Measurements from ENCODE around the gene XPR1. TPM values are rescaled to one million over a fixed set of nuclear protein-coding genes. Genes with fewer than 3 reads are reported as not detected.
"Not testable (repeated sequence)": the region's sequence is repeated elsewhere in the genome, so short reads cannot be mapped to it uniquely, and the experiment has no call there.

Gene XPR1
- total RNA-seq, 1 donor from 2014 or later, result 24.7 TPM

- H3K4me1 Mint-ChIP-seq, result peaks cover 3% of the 10 kb centered on the region
- no peak overlapping the region for H3K27ac Mint-ChIP-seq
- H3K9me3 Mint-ChIP-seq, result no peaks in the 10 kb centered on the region
- intact Hi-C loops (cut with micrococcal nuclease), result no loop called here
- no peak for DNase-seq
- H3K27me3 Mint-ChIP-seq, result no peaks in the 10 kb centered on the region
- peaks cover 9% of the 10 kb centered on the region for H3K36me3 Mint-ChIP-seq (ENCODE audit: low read depth)
- no peak overlapping the region for H3K4me3 Mint-ChIP-seq
These were observed 210.2 kb downstream of the XPR1 start for GRCh38 chr1:180842052-180842451.

- Mint-ChIP-seq H3K27me3 (no peaks in the 10 kb centered on the region), H3K4me3 (no peak overlapping the region), H3K4me1 (peaks cover 3% of the 10 kb centered on the region), H3K27ac (no peak overlapping the region), H3K9me3 (no peaks in the 10 kb centered on the region), H3K36me3 (ENCODE audit: low read depth) (peaks cover 8% of the 10 kb centered on the region)
- DNase-seq, result no peak
- intact Hi-C loops (cut with micrococcal nuclease), result no loop called here
These were observed 210.9 kb downstream of the XPR1 start for GRCh38 chr1:180842491-180843275.

- Mint-ChIP-seq H3K9me3 (no peaks in the 10 kb centered on the region), H3K27me3 (no peaks in the 10 kb centered on the region), H3K4me1 (no peaks in the 10 kb centered on the region), H3K27ac (no peak overlapping the region), H3K4me3 (no peak overlapping the region), H3K36me3 (ENCODE audit: low read depth) (no peaks in the 10 kb centered on the region)
- intact Hi-C loops (cut with micrococcal nuclease), result no loop called here
- DNase-seq, result no peak
These were observed 213.5 kb downstream of the XPR1 start for GRCh38 chr1:180845352-180845751.

- Mint-ChIP-seq H3K27ac (no peak overlapping the region), H3K36me3 (ENCODE audit: low read depth) (peaks cover 7% of the 10 kb centered on the region)
These were observed 216.4 kb downstream of the XPR1 start for GRCh38 chr1:180848191-180848590.

GRCh38 chr1:180849031-180849775 lies 217.4 kb downstream of the XPR1 start:
- intact Hi-C loops (cut with micrococcal nuclease), result no loop called here
- H3K27me3 Mint-ChIP-seq, result no peaks in the 10 kb centered on the region
- peaks cover 12% of the 10 kb centered on the region for H3K4me1 Mint-ChIP-seq
- no peaks in the 10 kb centered on the region for H3K9me3 Mint-ChIP-seq
- peaks cover 10% of the 10 kb centered on the region for H3K36me3 Mint-ChIP-seq (ENCODE audit: low read depth)
- no peak for DNase-seq
- H3K27ac Mint-ChIP-seq, result no peak overlapping the region
- H3K4me3 Mint-ChIP-seq, result no peak overlapping the region

More at GRCh38 chr1:180848191-180848590, 216.4 kb downstream of the XPR1 start:
- peaks cover 10% of the 10 kb centered on the region for H3K4me1 Mint-ChIP-seq
- H3K9me3 Mint-ChIP-seq, result no peaks in the 10 kb centered on the region
- H3K27me3 Mint-ChIP-seq, result no peaks in the 10 kb centered on the region
- intact Hi-C loops (cut with micrococcal nuclease), result no loop called here
- DNase-seq, result no peak
- no peak overlapping the region for H3K4me3 Mint-ChIP-seq

- Mint-ChIP-seq H3K4me1 (peaks cover 12% of the 10 kb centered on the region), H3K9me3 (no peaks in the 10 kb centered on the region), H3K36me3 (ENCODE audit: low read depth) (peaks cover 11% of the 10 kb centered on the region), H3K27ac (no peak overlapping the region), H3K4me3 (no peak overlapping the region), H3K27me3 (no peaks in the 10 kb centered on the region)
- intact Hi-C loops (cut with micrococcal nuclease), result no loop called here
- no peak for DNase-seq
These were observed 220.4 kb downstream of the XPR1 start for GRCh38 chr1:180851995-180852887.

- H3K27ac Mint-ChIP-seq, result no peak overlapping the region
- intact Hi-C loops (cut with micrococcal nuclease), result no loop called here
- peaks cover 12% of the 10 kb centered on the region for H3K4me1 Mint-ChIP-seq
- H3K27me3 Mint-ChIP-seq, result no peaks in the 10 kb centered on the region
- DNase-seq, result no peak
- H3K9me3 Mint-ChIP-seq, result no peaks in the 10 kb centered on the region
- H3K36me3 Mint-ChIP-seq (ENCODE audit: low read depth), result peaks cover 11% of the 10 kb centered on the region
- no peak overlapping the region for H3K4me3 Mint-ChIP-seq
These were observed 222.2 kb downstream of the XPR1 start for GRCh38 chr1:180854001-180854400.

GRCh38 chr1:180854456-180854855 lies 222.6 kb downstream of the XPR1 start:
- Mint-ChIP-seq H3K36me3 (ENCODE audit: low read depth) (peaks cover 11% of the 10 kb centered on the region), H3K4me3 (no peak overlapping the region), H3K27ac (no peak overlapping the region), H3K27me3 (no peaks in the 10 kb centered on the region), H3K4me1 (peaks cover 12% of the 10 kb centered on the region), H3K9me3 (no peaks in the 10 kb centered on the region)
- no peak for DNase-seq
- intact Hi-C loops (cut with micrococcal nuclease), result no loop called here

- H3K4me3 Mint-ChIP-seq; intact Hi-C loops (cut with micrococcal nuclease); DNase-seq: not testable (repeated sequence)
These were observed 226.3 kb downstream of the XPR1 start for GRCh38 chr1:180857947-180858725.

GRCh38 chr1:180859306-180859705 lies 227.5 kb downstream of the XPR1 start:
- H3K27ac Mint-ChIP-seq, result no peak overlapping the region
- no peaks in the 10 kb centered on the region for H3K27me3 Mint-ChIP-seq
- intact Hi-C loops (cut with micrococcal nuclease), result no loop called here
- peaks cover 1% of the 10 kb centered on the region for H3K36me3 Mint-ChIP-seq (ENCODE audit: low read depth)
- no peak overlapping the region for H3K4me3 Mint-ChIP-seq
- H3K4me1 Mint-ChIP-seq, result no peaks in the 10 kb centered on the region
- DNase-seq, result no peak
- no peaks in the 10 kb centered on the region for H3K9me3 Mint-ChIP-seq

More at GRCh38 chr1:180857947-180858725, 226.3 kb downstream of the XPR1 start:
- not testable (repeated sequence) for H3K36me3 Mint-ChIP-seq (ENCODE audit: low read depth); H3K27ac Mint-ChIP-seq; H3K9me3 Mint-ChIP-seq; H3K27me3 Mint-ChIP-seq; H3K4me1 Mint-ChIP-seq

GRCh38 chr1:180860535-180860934 lies 228.7 kb downstream of the XPR1 start:
- Mint-ChIP-seq H3K27me3 (no peaks in the 10 kb centered on the region), H3K4me1 (no peaks in the 10 kb centered on the region), H3K4me3 (no peak overlapping the region), H3K9me3 (no peaks in the 10 kb centered on the region), H3K27ac (no peak overlapping the region), H3K36me3 (ENCODE audit: low read depth) (peaks cover 4% of the 10 kb centered on the region)
- DNase-seq, result no peak
- intact Hi-C loops (cut with micrococcal nuclease), result loop anchor here (5.0 kb wide), 3 partner anchors 228 to 343 kb away; partner anchors contain the start of gene XPR1

GRCh38 chr1:180862305-180862704 lies 230.5 kb downstream of the XPR1 start:
- no peaks in the 10 kb centered on the region for H3K9me3 Mint-ChIP-seq
- H3K4me3 Mint-ChIP-seq, result no peak overlapping the region
- no peak overlapping the region for H3K27ac Mint-ChIP-seq
- no peaks in the 10 kb centered on the region for H3K27me3 Mint-ChIP-seq
- intact Hi-C loops (cut with micrococcal nuclease), result loop anchor here (5.0 kb wide), 3 partner anchors 230 to 345 kb away; partner anchors contain the start of gene XPR1
- no peaks in the 10 kb centered on the region for H3K4me1 Mint-ChIP-seq
- peaks cover 8% of the 10 kb centered on the region for H3K36me3 Mint-ChIP-seq (ENCODE audit: low read depth)
- DNase-seq, result no peak
